ENCODE results near the gene RPS28. TPM values are rescaled to one million over a fixed set of nuclear protein-coding genes. Genes with fewer than 3 reads are reported as not detected.

The RPS28 gene
- total and polyA plus RNA-seq, 2 experiments from 2014 or later = 312 to 693 TPM

DNA sequence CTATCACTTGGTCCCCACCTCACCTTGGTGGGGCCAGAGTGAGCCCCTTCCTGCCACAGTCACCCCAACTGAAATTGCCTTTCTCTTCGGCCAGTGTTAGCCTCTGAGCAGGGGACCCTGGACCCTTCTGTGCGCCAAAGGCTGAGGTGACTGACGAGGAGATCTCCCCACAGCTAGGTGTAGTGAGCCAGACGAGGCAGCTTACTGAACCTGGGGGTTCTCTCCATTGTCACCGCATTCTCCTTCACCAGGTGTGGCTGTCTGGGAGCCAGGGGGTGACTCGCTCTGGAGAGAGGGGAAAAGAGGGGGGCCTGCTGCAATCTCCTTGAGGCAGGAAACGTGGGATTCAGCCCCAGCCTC, 1.3 kb downstream of the RPS28 start:
- DNase-seq (ENCODE audit: low spot score) = no peak
- no peaks in the 10 kb centered on the region for H3K9me3 ChIP-seq (ENCODE audit: low read depth)
- peaks cover 19% of the 10 kb centered on the region for H4K20me1 ChIP-seq (ENCODE audit: insufficient read depth, poor library complexity, severe bottlenecking)
- no peaks in the 10 kb centered on the region for H3K27me3 ChIP-seq
- no peak for TF ChIP-seq EZH2phosphoT487 (IDR thresholded peaks at IDR 0.05; ENCODE audit: low read depth, severe bottlenecking, unreplicated experiment)
- TF ChIP-seq, protein P1, sequence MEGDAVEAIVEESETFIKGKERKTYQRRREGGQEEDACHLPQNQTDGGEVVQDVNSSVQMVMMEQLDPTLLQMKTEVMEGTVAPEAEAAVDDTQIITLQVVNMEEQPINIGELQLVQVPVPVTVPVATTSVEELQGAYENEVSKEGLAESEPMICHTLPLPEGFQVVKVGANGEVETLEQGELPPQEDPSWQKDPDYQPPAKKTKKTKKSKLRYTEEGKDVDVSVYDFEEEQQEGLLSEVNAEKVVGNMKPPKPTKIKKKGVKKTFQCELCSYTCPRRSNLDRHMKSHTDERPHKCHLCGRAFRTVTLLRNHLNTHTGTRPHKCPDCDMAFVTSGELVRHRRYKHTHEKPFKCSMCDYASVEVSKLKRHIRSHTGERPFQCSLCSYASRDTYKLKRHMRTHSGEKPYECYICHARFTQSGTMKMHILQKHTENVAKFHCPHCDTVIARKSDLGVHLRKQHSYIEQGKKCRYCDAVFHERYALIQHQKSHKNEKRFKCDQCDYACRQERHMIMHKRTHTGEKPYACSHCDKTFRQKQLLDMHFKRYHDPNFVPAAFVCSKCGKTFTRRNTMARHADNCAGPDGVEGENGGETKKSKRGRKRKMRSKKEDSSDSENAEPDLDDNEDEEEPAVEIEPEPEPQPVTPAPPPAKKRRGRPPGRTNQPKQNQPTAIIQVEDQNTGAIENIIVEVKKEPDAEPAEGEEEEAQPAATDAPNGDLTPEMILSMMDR (IDR thresholded peaks at IDR 0.05; ENCODE audit: poor library complexity) = no peak
- TF ChIP-seq EZH2 (IDR thresholded peaks at IDR 0.05; ENCODE audit: borderline replicate concordance) = no peak
- peaks cover 15% of the 10 kb centered on the region for H3K4me1 ChIP-seq (ENCODE audit: insufficient read depth)
- peak overlapping the region; percentile 87 for H3K4me2 ChIP-seq
- peak overlapping the region; percentile 92 for H3K4me3 ChIP-seq
- H3K36me3 ChIP-seq (replicated peaks; ENCODE audit: insufficient read depth, low read depth) = no peaks in the 10 kb centered on the region
- no peak overlapping the region for H2AFZ ChIP-seq
- H3K9me2 ChIP-seq (replicated peaks; ENCODE audit: insufficient read depth) = no peaks in the 10 kb centered on the region
- 82% methylated on average over 7 of the region's 7 CpGs for WGBS (ENCODE audit: low lambda C conversion rate, missing lambda C conversion rate)
- H3K79me2 ChIP-seq = peaks cover 47% of the 10 kb centered on the region
- H3K27ac ChIP-seq = no peak overlapping the region

DNA sequence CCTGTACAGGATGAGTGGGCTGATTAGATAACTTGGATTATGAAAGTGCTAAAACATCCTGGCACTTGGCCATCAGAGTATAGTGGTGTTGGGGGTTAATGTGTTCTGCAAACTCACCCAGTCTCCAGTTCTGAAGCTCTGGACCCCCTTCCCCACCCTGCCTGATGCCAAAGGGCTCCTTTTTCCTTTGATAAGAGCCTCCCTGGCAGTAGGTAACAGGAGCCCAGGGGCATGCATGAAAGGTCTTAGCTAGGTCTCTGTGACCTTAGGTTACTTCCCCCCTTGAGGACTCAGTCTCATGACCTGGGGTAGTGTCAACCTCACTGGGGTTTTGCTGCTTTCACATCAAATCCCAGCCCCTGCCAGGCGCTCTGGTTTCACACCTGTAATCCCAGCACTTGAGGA, 2.5 kb downstream of the RPS28 start:
- peaks cover 19% of the 10 kb centered on the region for H4K20me1 ChIP-seq (ENCODE audit: insufficient read depth, poor library complexity, severe bottlenecking)
- H3K4me2 ChIP-seq = no peak overlapping the region
- no peaks in the 10 kb centered on the region for H3K9me3 ChIP-seq (ENCODE audit: low read depth)
- H3K4me3 ChIP-seq = no peak overlapping the region
- H2AFZ ChIP-seq = no peak overlapping the region
- TF ChIP-seq EZH2 (IDR thresholded peaks at IDR 0.05; ENCODE audit: borderline replicate concordance) = no peak
- H3K27ac ChIP-seq = no peak overlapping the region
- no peaks in the 10 kb centered on the region for H3K27me3 ChIP-seq
- H3K79me2 ChIP-seq = peaks cover 46% of the 10 kb centered on the region
- DNase-seq (ENCODE audit: low spot score) = no peak
- no peaks in the 10 kb centered on the region for H3K36me3 ChIP-seq (replicated peaks; ENCODE audit: insufficient read depth, low read depth)
- no peaks in the 10 kb centered on the region for H3K9me2 ChIP-seq (replicated peaks; ENCODE audit: insufficient read depth)
- H3K4me1 ChIP-seq (ENCODE audit: insufficient read depth) = peaks cover 15% of the 10 kb centered on the region
- WGBS (ENCODE audit: low lambda C conversion rate, missing lambda C conversion rate) = 89% methylated on average over 1 of the region's 1 CpG

DNA sequence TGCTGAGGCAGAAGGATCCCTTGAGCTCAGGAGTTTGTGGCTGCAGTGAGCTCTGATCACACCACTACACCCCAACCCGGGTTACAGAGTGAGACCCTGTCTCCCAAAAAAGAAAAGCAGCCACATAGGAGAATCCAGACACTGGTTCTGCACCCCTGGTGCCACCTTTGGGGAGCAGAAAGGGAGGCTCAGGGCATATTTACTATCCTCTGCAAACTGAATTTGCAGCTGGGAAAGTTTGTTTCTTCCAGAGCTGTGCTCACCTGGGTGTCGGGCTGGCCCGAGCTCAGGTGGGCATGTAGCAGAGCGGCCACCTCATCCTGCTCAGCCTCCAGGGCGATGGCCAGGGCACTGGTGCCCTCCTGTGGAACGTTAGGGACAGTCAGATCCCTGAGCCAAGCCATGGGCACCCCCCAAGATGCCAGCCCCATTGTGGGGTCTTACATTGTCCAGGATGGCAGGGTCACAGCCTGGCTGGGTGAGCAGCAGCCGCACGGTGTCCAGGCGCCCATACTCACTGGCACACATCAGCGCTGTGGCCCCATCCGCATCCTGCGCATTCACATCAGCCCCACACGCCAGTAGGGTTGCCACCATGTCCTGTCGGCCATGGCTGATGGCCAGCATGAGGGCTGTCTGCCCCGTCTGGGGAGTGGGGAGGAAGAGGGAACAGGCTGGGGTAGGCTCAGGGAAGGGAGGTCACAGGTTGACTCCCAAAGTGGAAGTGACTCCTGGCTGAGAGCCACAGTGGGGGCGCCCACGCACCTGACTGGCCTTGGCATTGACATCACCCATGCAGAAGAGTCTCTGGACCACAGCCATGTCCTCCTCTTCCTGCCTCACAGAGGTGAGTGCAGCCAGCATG, 3.1 kb downstream of the RPS28 start:
- WGBS (ENCODE audit: low lambda C conversion rate, missing lambda C conversion rate) = 92% methylated on average over 16 of the region's 17 CpGs
- Histone ChIP-seq H3K4me3 (no peak overlapping the region), H3K27me3 (no peaks in the 10 kb centered on the region), H3K4me2 (no peak overlapping the region), H3K79me2 (peaks cover 41% of the 10 kb centered on the region), H3K9me2 (replicated peaks; ENCODE audit: insufficient read depth) (no peaks in the 10 kb centered on the region), H3K9me3 (ENCODE audit: low read depth) (no peaks in the 10 kb centered on the region), H3K27ac (no peak overlapping the region), H3K36me3 (replicated peaks; ENCODE audit: insufficient read depth, low read depth) (no peaks in the 10 kb centered on the region), H4K20me1 (ENCODE audit: insufficient read depth, poor library complexity, severe bottlenecking) (peaks cover 19% of the 10 kb centered on the region), H3K4me1 (ENCODE audit: insufficient read depth) (peaks cover 15% of the 10 kb centered on the region), H2AFZ (no peak overlapping the region)
- DNase-seq (ENCODE audit: low spot score) = no peak
- TF ChIP-seq EZH2 (IDR thresholded peaks at IDR 0.05; ENCODE audit: borderline replicate concordance) (no peak), EZH2phosphoT487 (IDR thresholded peaks at IDR 0.05; ENCODE audit: low read depth, severe bottlenecking, unreplicated experiment) (no peak)
- TF ChIP-seq, protein P1 (IDR thresholded peaks at IDR 0.05; ENCODE audit: poor library complexity) = no peak

GRCh38 chr19:8325454-8325853, 4.2 kb downstream of the RPS28 start:
- DNase-seq (ENCODE audit: low spot score) = no peak
- no peaks in the 10 kb centered on the region for H3K9me2 ChIP-seq (replicated peaks; ENCODE audit: insufficient read depth)
- H3K9me3 ChIP-seq (ENCODE audit: low read depth) = no peaks in the 10 kb centered on the region
- H3K79me2 ChIP-seq = peaks cover 30% of the 10 kb centered on the region
- H3K27me3 ChIP-seq = no peaks in the 10 kb centered on the region
- WGBS (ENCODE audit: low lambda C conversion rate, missing lambda C conversion rate) = 92% methylated on average over 3 of the region's 3 CpGs
- H3K4me2 ChIP-seq = no peak overlapping the region
- H3K4me3 ChIP-seq = no peak overlapping the region
- no peak for TF ChIP-seq EZH2 (IDR thresholded peaks at IDR 0.05; ENCODE audit: borderline replicate concordance)
- TF ChIP-seq EZH2phosphoT487 (IDR thresholded peaks at IDR 0.05; ENCODE audit: low read depth, severe bottlenecking, unreplicated experiment) = no peak
- TF ChIP-seq, protein P1 (IDR thresholded peaks at IDR 0.05; ENCODE audit: poor library complexity) = no peak
- H4K20me1 ChIP-seq (ENCODE audit: insufficient read depth, poor library complexity, severe bottlenecking) = peaks cover 19% of the 10 kb centered on the region
- H3K4me1 ChIP-seq (ENCODE audit: insufficient read depth) = peaks cover 10% of the 10 kb centered on the region
- H2AFZ ChIP-seq = no peak overlapping the region
- no peak overlapping the region for H3K27ac ChIP-seq
- no peaks in the 10 kb centered on the region for H3K36me3 ChIP-seq (replicated peaks; ENCODE audit: insufficient read depth, low read depth)

Data from hepatocyte (in vitro differentiated cells).